Natural killer cell (primary cell): Measurements from ENCODE around the gene DGCR2. TPM values are rescaled to one million over a fixed set of nuclear protein-coding genes. Genes with fewer than 3 reads are reported as not detected.
"Not testable (repeated sequence)": the region's sequence is repeated elsewhere in the genome, so short reads cannot be mapped to it uniquely, and the experiment has no call there.

ENCODE experiments used
- ATAC-seq, 3 donors: fragments of 150-1000 bp in 2 of 3; fragments of 200-7000 bp in 1 of 3; cut with Tn5 transposase; 1 replicate in 1 of 3; 2 replicates in 2 of 3; pipeline ENCODE4 v1.10.0; 2021; ENCODE audit warnings: mild to moderate bottlenecking in 2 of 3, moderate library complexity in 2 of 3
- DNase-seq, 2 donors: peaks; one replicate each; pipeline versions ENCODE4 v3.0.0 to v3.0.0-alpha.2; 2013 to 2021; ENCODE audit warnings: mixed read lengths in 1 of 2
- H3K27ac ChIP-seq: one replicate; pipeline ENCODE4 v1.5.1; 2013; ENCODE audit warnings: mild to moderate bottlenecking, low read length
- H3K27me3 ChIP-seq: one replicate; pipeline ENCODE4 v1.6.1; 2013; ENCODE audit warnings: low read length; ENCODE audit not compliant: control insufficient read depth, insufficient read depth
- H3K36me3 ChIP-seq: one replicate; pipeline ENCODE4 v1.6.1; 2013; ENCODE audit warnings: low read length; ENCODE audit not compliant: control insufficient read depth, insufficient read depth
- H3K4me1 ChIP-seq: one replicate; pipeline ENCODE4 v1.6.1; 2013; ENCODE audit warnings: low read length; ENCODE audit not compliant: control insufficient read depth, insufficient read depth
- H3K4me3 ChIP-seq: one replicate; pipeline ENCODE4 v1.5.1; 2013; ENCODE audit warnings: low read length
- H3K9me3 ChIP-seq: one replicate; pipeline ENCODE4 v1.6.1; 2013; ENCODE audit warnings: low read length; ENCODE audit not compliant: control insufficient read depth, insufficient read depth
- H3K27ac Mint-ChIP-seq, 2 donors: one replicate each; pipeline ENCODE4 v1.8.0; 2022; ENCODE audit warnings: mild to moderate bottlenecking in 2 of 2, mixed read lengths in 2 of 2, moderate library complexity in 1 of 2
- H3K27me3 Mint-ChIP-seq, 2 donors: one replicate each; pipeline ENCODE4 v1.8.0; 2022; ENCODE audit warnings: low read depth in 2 of 2, mixed read lengths in 2 of 2
- H3K36me3 Mint-ChIP-seq: one replicate; pipeline ENCODE4 v1.8.0; 2022; ENCODE audit warnings: mixed read lengths
- H3K4me1 Mint-ChIP-seq, 2 donors: one replicate each; pipeline ENCODE4 v1.8.0; 2022; ENCODE audit warnings: mixed read lengths in 2 of 2
- H3K4me3 Mint-ChIP-seq: one replicate; pipeline ENCODE4 v1.8.0; 2022; ENCODE audit warnings: mild to moderate bottlenecking, moderate library complexity, mixed read lengths
- H3K9me3 Mint-ChIP-seq, 2 donors: one replicate each; pipeline ENCODE4 v1.8.0; 2022; ENCODE audit warnings: mixed read lengths in 2 of 2
- CTCF ChIP-seq: fragments of 200-600 bp; IDR thresholded peaks from one replicate; pipeline ENCODE4 v1.8.0; 2022; ENCODE audit warnings: antibody characterized with exemption
- WGBS: methylation state at CpG from one replicate; pipeline ENCODE4 v1.1.7; 2013; ENCODE audit warnings: missing lambda C conversion rate; ENCODE audit not compliant: insufficient coverage; 5-methylcytosine and 5-hydroxymethylcytosine counted together
- intact Hi-C: fragments of 100-400 bp; cut with micrococcal nuclease; formaldehyde crosslinking; loops from one replicate; pipeline ENCODE4 v1.14.2; 2022
- total RNA-seq, 4 donors: library from RNA; stranded (reverse); fragments of 120-200 nt in 1 of 4; gene quantifications; one replicate each; pipeline versions ENCODE4 v1.2.3 to v1.2.4, GENCODE V29; 2013 to 2022

Gene DGCR2
- total RNA-seq, 3 donors from 2014 or later (not counting 1 experiment from before 2014, with no cell fraction given): 27.5 to 44.1 (median 41.3) TPM

GRCh38 chr22:18990355-18991137 lies 131.7 kb downstream of the DGCR2 start:
- Histone ChIP-seq H3K4me3 (no peak overlapping the region), H3K4me1 (no peaks in the 10 kb centered on the region), H3K36me3 (no peaks in the 10 kb centered on the region), H3K9me3 (no peaks in the 10 kb centered on the region), H3K27ac (no peak overlapping the region), H3K27me3 (no peaks in the 10 kb centered on the region)
- Mint-ChIP-seq H3K4me1 (no peaks in the 10 kb centered on the region), H3K36me3 (no peaks in the 10 kb centered on the region), H3K27ac (no peak overlapping the region), H3K9me3 (no peaks in the 10 kb centered on the region), H3K27me3 (no peaks in the 10 kb centered on the region), H3K4me3 (no peak overlapping the region)
- TF ChIP-seq CTCF: no peak
- ATAC-seq: no peak
- DNase-seq: no peak
- 89% methylated on average over 23 of the region's 23 CpGs for WGBS
- intact Hi-C loops: no loop called here

DNA sequence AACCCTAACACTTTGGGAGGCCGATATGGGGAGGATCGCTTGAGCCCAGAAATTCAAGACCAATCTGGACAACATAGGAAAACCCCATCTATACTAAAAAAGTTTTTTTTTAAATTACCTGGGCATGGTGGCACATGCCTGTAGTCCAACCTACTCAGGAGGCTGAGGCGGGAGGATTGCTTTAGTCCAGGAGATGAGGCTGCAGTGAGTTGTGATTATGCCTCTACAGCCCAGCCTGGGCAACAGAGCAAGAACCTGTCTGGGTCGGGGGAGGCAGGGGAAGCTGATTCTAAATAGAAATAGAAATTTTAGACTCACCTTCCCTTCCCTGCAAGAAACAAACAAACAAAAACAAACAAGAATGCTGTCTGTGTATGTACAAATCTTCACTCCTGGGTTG lies 133.3 kb downstream of the DGCR2 start:
- Mint-ChIP-seq H3K27me3 (no peaks in the 10 kb centered on the region), H3K36me3 (no peaks in the 10 kb centered on the region), H3K4me1 (no peaks in the 10 kb centered on the region), H3K4me3 (no peak overlapping the region), H3K27ac (no peak overlapping the region), H3K9me3 (no peaks in the 10 kb centered on the region)
- WGBS: 82% methylated on average over 3 of the region's 4 CpGs
- no peak for ATAC-seq
- TF ChIP-seq CTCF: no peak
- no peak overlapping the region for H3K27ac ChIP-seq
- H3K36me3 ChIP-seq: no peaks in the 10 kb centered on the region
- H3K4me3 ChIP-seq: no peak overlapping the region
- H3K9me3 ChIP-seq: no peaks in the 10 kb centered on the region
- no peak for DNase-seq
- H3K4me1 ChIP-seq: no peaks in the 10 kb centered on the region
- no peaks in the 10 kb centered on the region for H3K27me3 ChIP-seq
- intact Hi-C loops: no loop called here

- H3K27me3 Mint-ChIP-seq: no peaks in the 10 kb centered on the region
- no peaks in the 10 kb centered on the region for H3K4me1 ChIP-seq
- DNase-seq (no peak), ATAC-seq (no peak)
- no peaks in the 10 kb centered on the region for H3K36me3 Mint-ChIP-seq
- intact Hi-C loops: no loop called here
- no peaks in the 10 kb centered on the region for H3K4me1 Mint-ChIP-seq
- H3K4me3 ChIP-seq: no peak overlapping the region
- no peaks in the 10 kb centered on the region for H3K9me3 ChIP-seq
- 42% methylated on average over 13 of the region's 13 CpGs for WGBS
- H3K9me3 Mint-ChIP-seq: no peaks in the 10 kb centered on the region
- H3K27me3 ChIP-seq: no peaks in the 10 kb centered on the region
- H3K27ac ChIP-seq: no peak overlapping the region
- no peak overlapping the region for H3K27ac Mint-ChIP-seq
- no peak overlapping the region for H3K4me3 Mint-ChIP-seq
- TF ChIP-seq CTCF: no peak
- no peaks in the 10 kb centered on the region for H3K36me3 ChIP-seq
These were observed 134.4 kb downstream of the DGCR2 start for GRCh38 chr22:18987765-18988164.

DNA sequence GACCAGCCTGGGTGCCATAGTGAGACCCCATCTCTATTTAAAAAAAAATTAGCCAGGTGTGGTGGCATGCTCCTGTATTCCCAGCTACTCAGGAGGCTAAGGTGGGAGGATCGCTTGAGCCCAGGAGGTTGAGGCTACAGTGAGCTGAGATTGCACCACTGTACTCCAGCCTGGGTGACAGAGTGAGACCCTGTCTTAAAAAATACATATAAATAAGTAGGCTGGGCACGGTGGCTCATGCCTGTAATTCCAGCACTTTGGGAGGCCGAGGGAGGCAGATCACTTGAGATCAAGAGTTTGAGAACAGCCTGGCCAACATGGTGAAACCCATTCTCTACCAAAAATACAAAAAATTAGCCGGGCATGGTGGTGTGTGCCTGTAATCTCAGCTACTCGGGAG lies 135.1 kb downstream of the DGCR2 start:
- H3K27me3 Mint-ChIP-seq, H3K4me3 Mint-ChIP-seq, H3K9me3 Mint-ChIP-seq, H3K4me3 ChIP-seq, intact Hi-C loops, H3K27me3 ChIP-seq, H3K27ac ChIP-seq, H3K36me3 ChIP-seq, H3K9me3 ChIP-seq, H3K4me1 Mint-ChIP-seq, ATAC-seq, H3K27ac Mint-ChIP-seq, H3K36me3 Mint-ChIP-seq, DNase-seq, H3K4me1 ChIP-seq: not testable (repeated sequence)
- WGBS: 82% methylated on average over 5 of the region's 5 CpGs

Other genes starting within 250 kb of the DGCR2 start
- gene DGCR6, start 216.1 kb downstream of the DGCR2 start, total RNA-seq: 1 to 10 TPM; 5.8 to 8.2 (median 8.1) TPM
- gene PRODH, start 186.1 kb downstream of the DGCR2 start, total RNA-seq: not detected
- gene TSSK2, start 8.9 kb upstream of the DGCR2 start, total RNA-seq: not detected
- 10 to 100 TPM; 47.6 to 51.6 (median 47.7) TPM for gene ESS2, start 22.2 kb upstream of the DGCR2 start, total RNA-seq
- not detected for gene GSC2, start 27.9 kb upstream of the DGCR2 start, total RNA-seq
- 10 to 100 TPM; 24.8 to 29.6 (median 26.9) TPM for gene SLC25A1, start 56.3 kb upstream of the DGCR2 start, total RNA-seq
- 1 to 10 TPM in 2 of 3 donors, under 1 TPM in 1; 0.86 to 1.2 (median 1.2) TPM for gene CLTCL1, start 169.3 kb upstream of the DGCR2 start, total RNA-seq